IMR-90 (cell line): ENCODE results near the gene PAN3. TPM values are rescaled to one million over a fixed set of nuclear protein-coding genes. Genes with fewer than 3 reads are reported as not detected.

ENCODE experiments used
- ATAC-seq: fragments of 200-7000 bp; cut with Tn5 transposase; 2 replicates; pipeline ENCODE4 v1.9.1; 2020; ENCODE audit warnings: low read depth, mild to moderate bottlenecking, moderate library complexity
- BruUV-seq: library from RNA; stranded (reverse); fragments of 400-500 nt; replicated peaks from 2 replicates; lab custom pipeline; 2021; lab: Mats Ljungman, UMichigan
- CTCF ChIA-PET: fragments of 300-600 bp; formaldehyde crosslinking; extraction: SDS; loops from one replicate; lab custom pipeline; 2021; ENCODE audit warnings: antibody characterized with exemption; lab: Yijun Ruan, JAX
- POLR2A ChIA-PET: fragments of 300-600 bp; sonication (Branson Sonifier 250); formaldehyde crosslinking; loops from one replicate; lab custom pipeline; 2022; ENCODE audit warnings: antibody characterized with exemption; ENCODE audit not compliant: unreplicated experiment; lab: Charles Lee
- DNase-seq: peaks from one replicate; pipeline ENCODE4 v3.0.0; 2013
- H2AFZ ChIP-seq: replicated peaks from 2 replicates; pipeline ENCODE3; 2013; ENCODE audit warnings: low read length, mild to moderate bottlenecking; ENCODE audit not compliant: poor library complexity
- H2AK5ac ChIP-seq: 2 replicates; pipeline ENCODE4 v1.6.1; 2013; ENCODE audit warnings: low read depth, low read length, inconsistent platforms
- H2AK9ac ChIP-seq: replicated peaks from 2 replicates; pipeline ENCODE3; 2013; ENCODE audit warnings: mild to moderate bottlenecking, low read depth, low read length, moderate library complexity; ENCODE audit not compliant: poor library complexity
- H2BK120ac ChIP-seq: 2 replicates; pipeline ENCODE4 v1.6.1; 2013; ENCODE audit warnings: low read depth, low read length, inconsistent platforms
- H2BK15ac ChIP-seq: 3 replicates; pipeline ENCODE4 v1.6.1; 2013; ENCODE audit warnings: low read depth, low read length, inconsistent platforms
- H2BK20ac ChIP-seq: 2 replicates; pipeline ENCODE4 v1.6.1; 2013; ENCODE audit warnings: low read depth, mild to moderate bottlenecking, inconsistent platforms, low read length, moderate library complexity
- H2BK5ac ChIP-seq: 2 replicates; pipeline ENCODE4 v1.6.1; 2013; ENCODE audit warnings: mild to moderate bottlenecking, low read depth, low read length, inconsistent platforms; ENCODE audit not compliant: poor library complexity, severe bottlenecking
- H3K14ac ChIP-seq: replicated peaks from 2 replicates; pipeline ENCODE4 v1.6.1; 2013; ENCODE audit warnings: low read depth, low read length, inconsistent platforms
- H3K18ac ChIP-seq: 2 replicates; pipeline ENCODE4 v1.6.1; 2013; ENCODE audit warnings: low read depth, low read length, control low read depth
- H3K23ac ChIP-seq: 2 replicates; pipeline ENCODE4 v1.6.1; 2013; ENCODE audit warnings: low read depth, low read length, inconsistent platforms
- H3K27ac ChIP-seq: 2 replicates; pipeline ENCODE4 v1.5.1; 2013; ENCODE audit warnings: mild to moderate bottlenecking, control low read depth, low read length; ENCODE audit not compliant: insufficient read depth
- H3K27me3 ChIP-seq: 2 replicates; pipeline ENCODE4 v1.6.1; 2013; ENCODE audit warnings: low read length; ENCODE audit not compliant: control insufficient read depth, insufficient read depth
- H3K36me3 ChIP-seq: 2 replicates; pipeline ENCODE4 v1.6.1; 2013; ENCODE audit warnings: low read length, mixed read lengths; ENCODE audit not compliant: control insufficient read depth, insufficient read depth
- H3K4ac ChIP-seq: 2 replicates; pipeline ENCODE4 v1.6.1; 2013; ENCODE audit warnings: low read depth, low read length, inconsistent platforms
- H3K4me1 ChIP-seq: 2 replicates; pipeline ENCODE4 v1.6.1; 2013; ENCODE audit warnings: low read length, mixed read lengths; ENCODE audit not compliant: control insufficient read depth, insufficient read depth
- H3K4me2 ChIP-seq: 2 replicates; pipeline ENCODE4 v1.6.1; 2013; ENCODE audit warnings: low read depth, mild to moderate bottlenecking, control low read depth, low read length, moderate library complexity
- H3K4me3 ChIP-seq: 2 replicates; pipeline ENCODE4 v1.5.1; 2013; ENCODE audit warnings: low read depth, mild to moderate bottlenecking, control low read depth, low read length, moderate library complexity; ENCODE audit not compliant: insufficient read depth
- H3K56ac ChIP-seq: 2 replicates; pipeline ENCODE4 v1.6.1; 2013; ENCODE audit warnings: low read length, inconsistent platforms; ENCODE audit not compliant: insufficient read depth; ENCODE audit errors: extremely low read depth
- H3K79me1 ChIP-seq, 2 experiments: 2 replicates each; pipeline ENCODE4 v1.6.1; 2013; ENCODE audit warnings: low read length in 2 of 2, inconsistent platforms in 1 of 2, low read depth in 1 of 2
- H3K9ac ChIP-seq: 2 replicates; pipeline ENCODE4 v1.6.1; 2013; ENCODE audit warnings: low read depth, low read length, control low read depth
- H3K9me1 ChIP-seq: 2 replicates; pipeline ENCODE4 v1.6.1; 2013; ENCODE audit warnings: low read length, inconsistent platforms; ENCODE audit not compliant: insufficient read depth
- H3K9me3 ChIP-seq: 2 replicates; pipeline ENCODE4 v1.6.1; 2013; ENCODE audit warnings: low read length; ENCODE audit not compliant: control insufficient read depth, insufficient read depth
- H4K20me1 ChIP-seq: 2 replicates; pipeline ENCODE4 v1.6.1; 2013; ENCODE audit warnings: low read length, inconsistent platforms; ENCODE audit not compliant: insufficient read depth
- H4K5ac ChIP-seq: 2 replicates; pipeline ENCODE4 v1.6.1; 2013; ENCODE audit warnings: mild to moderate bottlenecking, low read depth, low read length, control low read depth
- H4K8ac ChIP-seq, 2 experiments: 2 replicates each; pipeline ENCODE4 v1.6.1; 2013; ENCODE audit warnings: low read depth in 2 of 2, low read length in 2 of 2, control low read depth in 1 of 2, inconsistent platforms in 1 of 2
- H4K91ac ChIP-seq: 2 replicates; pipeline ENCODE4 v1.6.1; 2013; ENCODE audit warnings: low read depth, low read length, inconsistent platforms; ENCODE audit not compliant: insufficient read depth
- MAFK ChIP-seq: IDR thresholded peaks from 2 replicates; pipeline ENCODE4 v1.6.1; 2012; ENCODE audit warnings: low read depth, low read length, improper control_type of control experiment
- MAZ ChIP-seq: IDR thresholded peaks from 2 replicates; pipeline ENCODE4 v1.6.1; 2012; ENCODE audit warnings: low read depth, mild to moderate bottlenecking, low read length, improper control_type of control experiment, moderate library complexity, borderline replicate concordance
- RCOR1 ChIP-seq: IDR thresholded peaks from 2 replicates; pipeline ENCODE4 v1.6.1; 2012; ENCODE audit warnings: mild to moderate bottlenecking, low read length, improper control_type of control experiment; ENCODE audit not compliant: insufficient replicate concordance
- RFX5 ChIP-seq: IDR thresholded peaks from 2 replicates; pipeline ENCODE4 v1.8.0; 2012; ENCODE audit warnings: low read depth, mild to moderate bottlenecking, low read length, moderate library complexity
- WGBS, 2 experiments: methylation state at CpG; one replicate each; pipeline versions ENCODE4 v1.1.5 to v1.1.7; 2013; ENCODE audit warnings: missing lambda C conversion rate in 2 of 2; ENCODE audit not compliant: insufficient read length in 1 of 2; ENCODE audit errors: extremely low coverage in 2 of 2; 5-methylcytosine and 5-hydroxymethylcytosine counted together
- dilution Hi-C: fragments of 300-500 bp; cut with HindIII; formaldehyde crosslinking; loops from one replicate; pipeline ENCODE4 v1.14.3; 2018; ENCODE audit warnings: low sequenced_read_pairs; ENCODE audit not compliant: unreplicated experiment
- in situ Hi-C: fragments of 300-500 bp; cut with MboI; formaldehyde crosslinking; loops from 3 replicates; pipeline ENCODE4 v1.14.3; 2019; ENCODE audit warnings: low sequenced_read_pairs, inconsistent platforms, mixed read lengths
- intact Hi-C: fragments of 100-400 bp; cut with micrococcal nuclease; formaldehyde crosslinking; loops from 2 replicates; pipeline ENCODE4 v1.10.0; 2022
- polyA plus RNA-seq, 3 experiments: library from polyadenylated mRNA; depleted of rRNA; stranded (reverse); fragments of >200 nt; gene quantifications; 2 replicates each; pipeline ENCODE4 v1.2.3, GENCODE V29; 2012; ENCODE audit warnings: low replicate concordance in 1 of 3
- total RNA-seq: library from RNA; depleted of rRNA; stranded (reverse); fragments of >200 nt; gene quantifications from 2 replicates; pipeline ENCODE4 v1.2.3, GENCODE V29; 2012

PAN3 gene
- total and polyA plus RNA-seq, 2 of the 4 experiments (the other 2 are of a cell fraction) = 6.6 to 15.1 TPM

DNA sequence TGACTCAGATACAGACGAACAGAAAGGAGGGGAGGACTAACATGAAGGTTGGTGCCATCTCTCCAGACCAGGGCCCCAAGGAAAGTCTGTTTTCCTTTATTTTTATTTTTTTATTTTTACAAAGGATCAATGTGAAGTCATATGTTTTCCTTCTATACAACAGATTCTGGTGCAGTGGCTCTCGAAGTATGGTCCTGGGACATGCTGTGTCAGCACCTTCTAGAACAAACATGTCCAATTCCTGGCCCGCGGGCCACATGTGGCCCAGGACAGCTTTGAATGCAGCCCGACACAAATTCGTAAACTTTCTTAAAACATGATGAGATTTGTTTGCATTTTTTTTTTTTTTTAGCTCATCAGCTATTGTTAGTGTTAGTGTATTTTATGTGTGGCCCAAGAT is 181.9 kb downstream of the PAN3 start:
- H3K23ac ChIP-seq = no peak overlapping the region
- no peak overlapping the region for H4K8ac ChIP-seq
- no peaks in the 10 kb centered on the region; the same call in 1 of the 2 replicates for H3K9me1 ChIP-seq
- H2BK120ac ChIP-seq = no peak overlapping the region
- WGBS, 2 experiments = no CpG with 5 or more reads among the region's 6 CpGs
- no peak overlapping the region for H3K14ac ChIP-seq
- no peak overlapping the region for H3K4me3 ChIP-seq
- no peak overlapping the region for H4K5ac ChIP-seq
- H3K4me1 ChIP-seq = peaks cover 2% of the 10 kb centered on the region; the same call in 1 of the 2 replicates
- no peaks in the 10 kb centered on the region for H3K79me1 ChIP-seq
- no peak overlapping the region for H2AFZ ChIP-seq
- TF ChIP-seq RCOR1 = no peak
- TF ChIP-seq MAZ = no peak
- peak; percentile 51 for TF ChIP-seq MAFK
- no peak for TF ChIP-seq RFX5
- POLR2A ChIA-PET = no interaction called here
- no peaks in the 10 kb centered on the region for H3K9me3 ChIP-seq
- H2AK5ac ChIP-seq = no peak overlapping the region
- H3K27me3 ChIP-seq = peaks cover 5% of the 10 kb centered on the region; the same call in 1 of the 2 replicates
- ATAC-seq (no peak), DNase-seq (no peak)
- H3K36me3 ChIP-seq = no peaks in the 10 kb centered on the region
- H4K20me1 ChIP-seq = peaks cover 5% of the 10 kb centered on the region; the same call in 1 of the 2 replicates
- CTCF ChIA-PET = no interaction called here
- no peak overlapping the region for H3K56ac ChIP-seq
- no peak overlapping the region for H3K9ac ChIP-seq
- H3K4me2 ChIP-seq = no peak overlapping the region
- no peak overlapping the region for H3K4ac ChIP-seq
- H3K18ac ChIP-seq = no peak overlapping the region
- no peak overlapping the region for H2BK20ac ChIP-seq
- intact Hi-C loops = loop anchor here (2.0 to 5.0 kb wide), 4 partner anchors 157 to 339 kb away; partner anchors contain the start of genes FLT1, PAN3 and POMP
- no peak overlapping the region for H2BK5ac ChIP-seq
- no peak overlapping the region for H2AK9ac ChIP-seq
- H4K91ac ChIP-seq = no peak overlapping the region
- H3K27ac ChIP-seq = no peak overlapping the region
- BruUV-seq = no TSS peak
- in situ Hi-C loops = loop anchor here (5.0 to 10.0 kb wide), 2 partner anchors 322 to 475 kb away; no protein-coding TSS in a partner anchor
- dilution Hi-C loops = no loop called here
- H2BK15ac ChIP-seq = no peak overlapping the region
